Osteoblast (primary cell): ENCODE data around the gene DCLRE1A. TPM values are rescaled to one million over a fixed set of nuclear protein-coding genes. Genes with fewer than 3 reads are reported as not detected.

ENCODE experiments used
- DNase-seq: peaks from one replicate; pipeline ENCODE4 v3.0.0; 2011; ENCODE audit warnings: low spot score, mixed read lengths; ENCODE audit not compliant: insufficient read length; ENCODE audit errors: missing footprints
- H2AFZ ChIP-seq: 2 replicates; pipeline ENCODE4 v1.6.0; 2011; ENCODE audit warnings: mild to moderate bottlenecking, low read length
- H3K27ac ChIP-seq: 2 replicates; pipeline ENCODE4 v1.5.1; 2011; ENCODE audit warnings: mild to moderate bottlenecking, low read depth, low read length, moderate library complexity
- H3K27me3 ChIP-seq: 2 replicates; pipeline ENCODE4 v1.6.0; 2012; ENCODE audit warnings: mild to moderate bottlenecking, control low read depth, inconsistent platforms, low read length, moderate library complexity; ENCODE audit not compliant: insufficient read depth
- H3K36me3 ChIP-seq: 2 replicates; pipeline ENCODE4 v1.5.1; 2011; ENCODE audit warnings: mild to moderate bottlenecking, low read length, control low read depth, moderate library complexity; ENCODE audit not compliant: insufficient read depth
- H3K4me1 ChIP-seq: 2 replicates; pipeline ENCODE4 v1.5.1; 2011; ENCODE audit warnings: mild to moderate bottlenecking, low read length, control low read depth, moderate library complexity; ENCODE audit not compliant: insufficient read depth
- H3K4me2 ChIP-seq: 2 replicates; pipeline ENCODE4 v1.6.0; 2011; ENCODE audit warnings: mild to moderate bottlenecking, low read length; ENCODE audit not compliant: insufficient read depth
- H3K4me3 ChIP-seq: fragments of 200-600 bp; sonication (generic); 3 replicates; pipeline ENCODE4 v1.5.1; 2012; ENCODE audit warnings: mild to moderate bottlenecking, low read length, inconsistent platforms; ENCODE audit not compliant: insufficient read depth
- H3K79me2 ChIP-seq: 2 replicates; pipeline ENCODE4 v1.6.0; 2012; ENCODE audit warnings: mild to moderate bottlenecking, low read length, control low read depth, inconsistent platforms; ENCODE audit not compliant: insufficient read depth
- H3K9me3 ChIP-seq: 2 replicates; pipeline ENCODE4 v1.5.1; 2011; ENCODE audit warnings: low read depth, low read length, control low read depth
- H4K20me1 ChIP-seq: 2 replicates; pipeline ENCODE4 v1.6.0; 2012; ENCODE audit warnings: mild to moderate bottlenecking, low read length, control low read depth; ENCODE audit not compliant: insufficient read depth
- total RNA-seq: library from RNA; depleted of rRNA; stranded (reverse); fragments of >200 nt; gene quantifications from 2 replicates; pipeline ENCODE4 v1.2.3, GENCODE V29; 2012
- TF ChIP-seq, protein P1 (sequence below): IDR thresholded peaks from 2 replicates; pipeline ENCODE4 v1.5.1; 2011; ENCODE audit warnings: mild to moderate bottlenecking, low read depth, low read length, moderate library complexity; ENCODE audit errors: extremely low read depth

The DCLRE1A gene
- total RNA-seq, 1 donor, result 5.1 TPM

- Histone ChIP-seq H3K27ac (no peak overlapping the region), H3K4me3 (no peak overlapping the region), H4K20me1 (no peaks in the 10 kb centered on the region), H3K4me2 (no peak overlapping the region), H2AFZ (no peak overlapping the region), H3K4me1 (no peaks in the 10 kb centered on the region), H3K79me2 (peaks cover 6% of the 10 kb centered on the region), H3K27me3 (no peaks in the 10 kb centered on the region), H3K36me3 (peaks cover 3% of the 10 kb centered on the region), H3K9me3 (no peaks in the 10 kb centered on the region)
- TF ChIP-seq, protein P1, sequence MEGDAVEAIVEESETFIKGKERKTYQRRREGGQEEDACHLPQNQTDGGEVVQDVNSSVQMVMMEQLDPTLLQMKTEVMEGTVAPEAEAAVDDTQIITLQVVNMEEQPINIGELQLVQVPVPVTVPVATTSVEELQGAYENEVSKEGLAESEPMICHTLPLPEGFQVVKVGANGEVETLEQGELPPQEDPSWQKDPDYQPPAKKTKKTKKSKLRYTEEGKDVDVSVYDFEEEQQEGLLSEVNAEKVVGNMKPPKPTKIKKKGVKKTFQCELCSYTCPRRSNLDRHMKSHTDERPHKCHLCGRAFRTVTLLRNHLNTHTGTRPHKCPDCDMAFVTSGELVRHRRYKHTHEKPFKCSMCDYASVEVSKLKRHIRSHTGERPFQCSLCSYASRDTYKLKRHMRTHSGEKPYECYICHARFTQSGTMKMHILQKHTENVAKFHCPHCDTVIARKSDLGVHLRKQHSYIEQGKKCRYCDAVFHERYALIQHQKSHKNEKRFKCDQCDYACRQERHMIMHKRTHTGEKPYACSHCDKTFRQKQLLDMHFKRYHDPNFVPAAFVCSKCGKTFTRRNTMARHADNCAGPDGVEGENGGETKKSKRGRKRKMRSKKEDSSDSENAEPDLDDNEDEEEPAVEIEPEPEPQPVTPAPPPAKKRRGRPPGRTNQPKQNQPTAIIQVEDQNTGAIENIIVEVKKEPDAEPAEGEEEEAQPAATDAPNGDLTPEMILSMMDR, result no peak
- DNase-seq, result no peak
These were observed 25.8 kb upstream of the DCLRE1A start for GRCh38 chr10:113879691-113880090.

DNA sequence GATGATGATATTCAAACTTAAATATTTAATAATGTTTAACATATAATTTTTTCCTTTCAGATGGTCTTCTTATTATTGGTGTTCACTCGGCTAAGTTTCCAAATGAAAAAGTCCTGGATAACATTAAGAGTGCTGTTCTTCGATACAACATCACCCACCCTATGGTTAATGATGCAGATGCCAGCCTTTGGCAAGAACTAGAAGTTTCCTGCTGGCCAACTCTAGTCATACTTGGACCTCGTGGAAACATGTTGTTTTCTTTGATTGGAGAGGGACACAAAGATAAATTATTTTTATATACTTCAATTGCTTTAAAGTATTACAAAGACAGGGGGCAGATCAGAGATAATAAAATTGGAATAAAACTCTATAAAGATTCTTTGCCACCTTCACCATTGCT, 22.6 kb upstream of the DCLRE1A start:
- H3K4me1 ChIP-seq, result no peaks in the 10 kb centered on the region
- H2AFZ ChIP-seq, result no peak overlapping the region
- no peak for DNase-seq
- TF ChIP-seq, protein P1, result no peak
- no peak overlapping the region for H3K4me3 ChIP-seq
- no peaks in the 10 kb centered on the region for H3K27me3 ChIP-seq
- no peak overlapping the region for H3K4me2 ChIP-seq
- H3K36me3 ChIP-seq, result peaks cover 3% of the 10 kb centered on the region
- no peak overlapping the region for H3K27ac ChIP-seq
- no peaks in the 10 kb centered on the region for H4K20me1 ChIP-seq
- H3K79me2 ChIP-seq, result peaks cover 9% of the 10 kb centered on the region
- H3K9me3 ChIP-seq, result no peaks in the 10 kb centered on the region

DNA sequence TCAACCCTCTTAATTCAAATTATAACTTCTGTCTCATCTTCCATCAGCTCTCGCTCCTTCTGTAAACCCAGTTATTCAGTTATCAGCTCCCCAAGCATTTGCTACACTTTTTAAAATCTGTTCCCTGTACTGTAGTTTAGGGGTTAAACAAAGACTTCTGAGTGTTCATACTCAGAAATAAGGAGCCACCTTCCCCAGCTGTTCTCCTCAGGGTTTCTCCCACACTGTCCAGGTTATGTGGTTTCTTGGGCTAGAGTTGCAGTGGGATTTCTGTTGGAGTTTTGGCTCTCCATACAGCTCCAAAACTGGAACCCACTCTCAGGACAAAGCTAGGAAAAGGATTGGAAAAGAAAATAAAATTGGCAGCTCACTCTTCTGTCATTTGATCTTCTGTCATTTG, 21.3 kb upstream of the DCLRE1A start:
- H3K4me2 ChIP-seq, result no peak overlapping the region
- no peak overlapping the region for H3K4me3 ChIP-seq
- H3K4me1 ChIP-seq, result no peaks in the 10 kb centered on the region
- H3K27ac ChIP-seq, result no peak overlapping the region
- H3K27me3 ChIP-seq, result no peaks in the 10 kb centered on the region
- TF ChIP-seq, protein P1, result no peak
- DNase-seq, result no peak
- no peak overlapping the region for H2AFZ ChIP-seq
- peaks cover 9% of the 10 kb centered on the region for H3K79me2 ChIP-seq
- no peaks in the 10 kb centered on the region for H3K9me3 ChIP-seq
- no peaks in the 10 kb centered on the region for H4K20me1 ChIP-seq
- peaks cover 3% of the 10 kb centered on the region for H3K36me3 ChIP-seq

- no peak overlapping the region for H2AFZ ChIP-seq
- DNase-seq, result no peak
- no peaks in the 10 kb centered on the region for H3K27me3 ChIP-seq
- peaks cover 3% of the 10 kb centered on the region for H3K36me3 ChIP-seq
- no peaks in the 10 kb centered on the region for H3K4me1 ChIP-seq
- no peak overlapping the region for H3K4me2 ChIP-seq
- H3K4me3 ChIP-seq, result no peak overlapping the region
- TF ChIP-seq, protein P1, result no peak
- H3K9me3 ChIP-seq, result no peaks in the 10 kb centered on the region
- no peak overlapping the region for H3K27ac ChIP-seq
- H4K20me1 ChIP-seq, result no peaks in the 10 kb centered on the region
- H3K79me2 ChIP-seq, result peaks cover 14% of the 10 kb centered on the region
These were observed 18.5 kb upstream of the DCLRE1A start for GRCh38 chr10:113872139-113873030.
